ENCODE data around the gene FIGN. TPM values are rescaled to one million over a fixed set of nuclear protein-coding genes. Genes with fewer than 3 reads are reported as not detected.

FIGN gene
- total and polyA plus RNA-seq, 2 of the 4 experiments (the other 2 are of a cell fraction) = 0.77 to 0.90 TPM

DNA sequence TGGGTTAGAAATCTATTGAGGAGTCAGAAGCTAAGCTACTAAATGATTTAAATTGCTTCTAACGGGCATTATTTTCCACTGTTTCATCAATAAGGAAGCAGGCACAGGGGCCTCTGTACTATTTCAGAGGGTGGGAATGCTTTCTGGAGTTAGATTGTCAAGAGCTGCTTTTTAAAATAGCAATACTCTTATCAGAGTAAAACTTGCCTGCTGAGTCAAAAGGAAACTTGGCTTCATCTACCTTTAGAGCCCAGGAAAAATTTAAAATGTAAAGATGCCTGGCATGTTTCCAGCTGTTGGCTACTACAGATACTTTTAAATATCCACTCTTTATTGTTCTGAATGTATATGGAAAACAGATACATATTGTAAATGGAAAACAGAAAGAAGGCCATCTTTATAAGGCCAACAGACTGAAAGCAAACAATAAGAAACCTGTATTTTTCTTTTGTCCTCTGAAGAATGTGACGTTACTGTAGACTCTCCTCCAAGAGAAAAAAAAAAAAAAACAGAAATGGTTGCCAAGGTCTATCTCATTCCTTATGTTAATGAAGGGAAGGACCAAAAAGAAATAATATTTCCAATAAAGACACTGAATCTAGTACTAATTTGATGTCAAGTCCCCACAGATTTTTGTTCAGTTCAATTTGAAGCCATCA lies 79.1 kb downstream of the FIGN start:
- Histone ChIP-seq H3K56ac (ENCODE audit: extremely low read depth, insufficient read depth, low read length) (no peak overlapping the region), H2AK9ac (replicated peaks; ENCODE audit: low read depth, low read length, poor library complexity) (no peak overlapping the region), H3K4me1 (ENCODE audit: control insufficient read depth, insufficient read depth, low read length) (no peaks in the 10 kb centered on the region; the same call in none of the 2 replicates), H2BK5ac (ENCODE audit: low read depth, low read length, poor library complexity, severe bottlenecking) (no peak overlapping the region), H3K14ac (replicated peaks; ENCODE audit: low read depth, low read length) (no peak overlapping the region), H3K18ac (ENCODE audit: low read depth, low read length) (no peak overlapping the region), H3K9ac (ENCODE audit: low read depth, low read length) (no peak overlapping the region), H3K36me3 (ENCODE audit: control insufficient read depth, insufficient read depth, low read length) (no peaks in the 10 kb centered on the region), H3K9me1 (ENCODE audit: insufficient read depth, low read length) (no peaks in the 10 kb centered on the region), H4K91ac (ENCODE audit: insufficient read depth, low read depth, low read length) (no peak overlapping the region), H3K79me1 (ENCODE audit: low read depth in 1 of 2, low read length in 2 of 2) (no peaks in the 10 kb centered on the region), H3K4ac (ENCODE audit: low read depth, low read length) (no peak overlapping the region), H3K4me2 (ENCODE audit: low read depth, low read length) (no peak overlapping the region), H3K23ac (ENCODE audit: low read depth, low read length) (no peak overlapping the region), H3K9me3 (ENCODE audit: control insufficient read depth, insufficient read depth, low read length) (no peaks in the 10 kb centered on the region), H2BK20ac (ENCODE audit: low read depth, low read length) (no peak overlapping the region), H4K5ac (ENCODE audit: low read depth, low read length) (no peak overlapping the region), H2AK5ac (ENCODE audit: low read depth, low read length) (no peak overlapping the region), H3K27me3 (ENCODE audit: control insufficient read depth, insufficient read depth, low read length) (no peaks in the 10 kb centered on the region), H3K27ac (ENCODE audit: insufficient read depth, low read length) (no peak overlapping the region), H4K8ac (ENCODE audit: low read depth in 2 of 2, low read length in 2 of 2) (no peak overlapping the region; a peak in 1 of 4 replicates), H2BK15ac (ENCODE audit: low read depth, low read length) (no peak overlapping the region), H2AFZ (replicated peaks; ENCODE audit: low read length, poor library complexity) (no peak overlapping the region), H4K20me1 (ENCODE audit: insufficient read depth, low read length) (no peaks in the 10 kb centered on the region), H3K4me3 (ENCODE audit: insufficient read depth, low read depth, low read length) (no peak overlapping the region), H2BK120ac (ENCODE audit: low read depth, low read length) (no peak overlapping the region)
- ChIA-PET POLR2A (ENCODE audit: unreplicated experiment) (no interaction called here), CTCF (no interaction called here)
- no peak for TF ChIP-seq NFE2L2 (IDR thresholded peaks at IDR 0.05; ENCODE audit: low read depth, low read length)
- no peak for TF ChIP-seq RFX5 (IDR thresholded peaks at IDR 0.05; ENCODE audit: low read depth, low read length)
- TF ChIP-seq CEBPB (IDR thresholded peaks at IDR 0.05; ENCODE audit: low read depth, low read length) = no peak
- TF ChIP-seq, protein P1, sequence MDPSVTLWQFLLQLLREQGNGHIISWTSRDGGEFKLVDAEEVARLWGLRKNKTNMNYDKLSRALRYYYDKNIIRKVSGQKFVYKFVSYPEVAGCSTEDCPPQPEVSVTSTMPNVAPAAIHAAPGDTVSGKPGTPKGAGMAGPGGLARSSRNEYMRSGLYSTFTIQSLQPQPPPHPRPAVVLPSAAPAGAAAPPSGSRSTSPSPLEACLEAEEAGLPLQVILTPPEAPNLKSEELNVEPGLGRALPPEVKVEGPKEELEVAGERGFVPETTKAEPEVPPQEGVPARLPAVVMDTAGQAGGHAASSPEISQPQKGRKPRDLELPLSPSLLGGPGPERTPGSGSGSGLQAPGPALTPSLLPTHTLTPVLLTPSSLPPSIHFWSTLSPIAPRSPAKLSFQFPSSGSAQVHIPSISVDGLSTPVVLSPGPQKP (IDR thresholded peaks at IDR 0.05; ENCODE audit: borderline replicate concordance, low read depth, low read length) = no peak
- TF ChIP-seq MXI1 (IDR thresholded peaks at IDR 0.05; ENCODE audit: borderline replicate concordance, low read depth, low read length) = no peak
- TF ChIP-seq RCOR1 (IDR thresholded peaks at IDR 0.05; ENCODE audit: insufficient replicate concordance, low read length) = no peak
- no peak for TF ChIP-seq BHLHE40 (IDR thresholded peaks at IDR 0.05; ENCODE audit: low read depth, low read length)
- dilution Hi-C loops (cut with HindIII; ENCODE audit: low sequenced_read_pairs, unreplicated experiment) (no loop called here), intact Hi-C loops (cut with micrococcal nuclease) (no loop called here), in situ Hi-C loops (cut with MboI; ENCODE audit: low sequenced_read_pairs) (no loop called here)
- no CpG with 5 or more reads among the region's 2 CpGs for WGBS, 2 experiments (ENCODE audit: extremely low coverage in 2 of 2, insufficient read length in 1 of 2)
- DNase-seq (no peak), ATAC-seq (ENCODE audit: low read depth) (no peak)
- no TSS peak for BruUV-seq (replicated peaks)

Measured in IMR-90 (cell line).